Neuronal stem cell (in vitro differentiated cells): ENCODE results near the gene SLC16A7.
"Not testable (repeated sequence)": the region's sequence is repeated elsewhere in the genome, so short reads cannot be mapped to it uniquely, and the experiment has no call there.

Source experiments
- DNase-seq: peaks from one replicate; pipeline ENCODE4 v3.0.0-alpha.2; 2013; ENCODE audit warnings: low spot score
- H2AFZ ChIP-seq: one replicate; pipeline ENCODE4 v1.6.1; 2013; ENCODE audit warnings: mild to moderate bottlenecking, low read length, inconsistent platforms
- H2AK5ac ChIP-seq: 2 replicates; pipeline ENCODE4 v1.6.1; 2013; ENCODE audit warnings: low read depth, mild to moderate bottlenecking, inconsistent platforms, low read length, moderate library complexity, mixed read lengths
- H2BK120ac ChIP-seq: 2 replicates; pipeline ENCODE4 v1.6.1; 2013; ENCODE audit warnings: low read depth, mild to moderate bottlenecking, inconsistent platforms, low read length, moderate library complexity, mixed read lengths
- H2BK12ac ChIP-seq: one replicate; pipeline ENCODE4 v1.6.1; 2013; ENCODE audit warnings: low read length, inconsistent platforms
- H2BK15ac ChIP-seq: 2 replicates; pipeline ENCODE4 v1.6.1; 2013; ENCODE audit warnings: mild to moderate bottlenecking, low read length, inconsistent platforms, mixed read lengths
- H2BK5ac ChIP-seq: one replicate; pipeline ENCODE4 v1.6.1; 2013; ENCODE audit warnings: inconsistent platforms, mild to moderate bottlenecking, low read length, moderate library complexity
- H3K14ac ChIP-seq: one replicate; pipeline ENCODE4 v1.6.1; 2013; ENCODE audit warnings: low read length, inconsistent platforms
- H3K18ac ChIP-seq: 2 replicates; pipeline ENCODE4 v1.6.1; 2013; ENCODE audit warnings: low read length, inconsistent platforms
- H3K23ac ChIP-seq: 2 replicates; pipeline ENCODE4 v1.6.1; 2013; ENCODE audit warnings: low read depth, mild to moderate bottlenecking, mixed read lengths, low read length, inconsistent platforms; ENCODE audit not compliant: poor library complexity
- H3K27ac ChIP-seq: replicated peaks from 3 replicates; pipeline ENCODE4 v1.5.1; 2013; ENCODE audit warnings: low read length, inconsistent platforms
- H3K27me3 ChIP-seq, 3 experiments: 2 replicates each; pipeline ENCODE4 v1.6.1; 2013; ENCODE audit warnings: low read length in 3 of 3, mild to moderate bottlenecking in 2 of 3, inconsistent platforms in 1 of 3, low read depth in 1 of 3, mixed read lengths in 1 of 3, moderate library complexity in 1 of 3; ENCODE audit not compliant: control insufficient read depth in 3 of 3, insufficient read depth in 3 of 3
- H3K36me3 ChIP-seq, 2 donors: replicated peaks in 1 of 2; 2 replicates each; pipeline ENCODE4 v1.6.1; 2013; ENCODE audit warnings: low read length in 2 of 2; ENCODE audit not compliant: control insufficient read depth in 2 of 2, insufficient read depth in 2 of 2
- H3K4ac ChIP-seq: 2 replicates; pipeline ENCODE4 v1.6.1; 2013; ENCODE audit warnings: inconsistent platforms, mild to moderate bottlenecking, low read length, moderate library complexity
- H3K4me1 ChIP-seq, 2 donors: 1 replicate in 1 of 2; 2 replicates in 1 of 2; pipeline ENCODE4 v1.6.1; 2013; ENCODE audit warnings: low read length in 2 of 2, low read depth in 1 of 2; ENCODE audit not compliant: control insufficient read depth in 2 of 2, insufficient read depth in 1 of 2
- H3K4me2 ChIP-seq: one replicate; pipeline ENCODE4 v1.6.1; 2013; ENCODE audit warnings: mild to moderate bottlenecking, low read length, inconsistent platforms; ENCODE audit not compliant: insufficient read depth, poor library complexity, severe bottlenecking
- H3K4me3 ChIP-seq, 2 donors: 2 replicates each; pipeline ENCODE4 v1.5.1; 2013; ENCODE audit warnings: low read length in 2 of 2, mild to moderate bottlenecking in 2 of 2, inconsistent platforms in 1 of 2, moderate library complexity in 1 of 2
- H3K79me1 ChIP-seq: one replicate; pipeline ENCODE4 v1.6.1; 2013; ENCODE audit warnings: low read depth, mild to moderate bottlenecking, inconsistent platforms, low read length, moderate library complexity
- H3K9ac ChIP-seq: one replicate; pipeline ENCODE4 v1.6.1; 2013; ENCODE audit warnings: mild to moderate bottlenecking, low read depth, low read length, inconsistent platforms; ENCODE audit not compliant: poor library complexity
- H3K9me3 ChIP-seq, 2 donors: replicated peaks in 1 of 2; 2 replicates each; pipeline versions ENCODE3 to v1.6.1; 2013; ENCODE audit warnings: low read length in 2 of 2, mild to moderate bottlenecking in 2 of 2, inconsistent platforms in 1 of 2, low read depth in 1 of 2, mixed read lengths in 1 of 2, moderate library complexity in 1 of 2; ENCODE audit not compliant: control insufficient read depth in 2 of 2, insufficient read depth in 1 of 2
- H4K8ac ChIP-seq: one replicate; pipeline ENCODE4 v1.6.1; 2013; ENCODE audit warnings: low read depth, mild to moderate bottlenecking, inconsistent platforms, low read length, moderate library complexity
- H4K91ac ChIP-seq: one replicate; pipeline ENCODE4 v1.6.1; 2013; ENCODE audit warnings: low read length, low read depth, mild to moderate bottlenecking, inconsistent platforms; ENCODE audit not compliant: poor library complexity
- WGBS, 2 donors: extraction: QIAGEN DNeasy Blood & Tissue Kit; methylation state at CpG; one replicate each; pipeline ENCODE4 v1.1.7; 2013; ENCODE audit warnings: missing lambda C conversion rate in 2 of 2, mixed read lengths in 1 of 2; ENCODE audit not compliant: insufficient read length in 2 of 2, insufficient replicate concordance in 1 of 2; ENCODE audit errors: extremely low coverage in 2 of 2; 5-methylcytosine and 5-hydroxymethylcytosine counted together

SLC16A7 gene

GRCh38 chr12:59737725-59738463, 142.1 kb downstream of the SLC16A7 start:
- H3K9ac ChIP-seq, result no peak overlapping the region
- no peak overlapping the region for H2BK120ac ChIP-seq
- no peak overlapping the region for H4K8ac ChIP-seq
- H4K91ac ChIP-seq, result no peak overlapping the region
- DNase-seq, result no peak
- no peak overlapping the region for H2BK15ac ChIP-seq
- no peak overlapping the region for H2BK5ac ChIP-seq
- no peak overlapping the region for H3K14ac ChIP-seq
- H3K23ac ChIP-seq, result no peak overlapping the region
- peaks cover 0 to 2% of the 10 kb centered on the region in 2 donors for H3K4me1 ChIP-seq
- H3K9me3 ChIP-seq, result no peaks in the 10 kb centered on the region
- no peak overlapping the region for H3K18ac ChIP-seq
- H3K4me3 ChIP-seq, result no peak overlapping the region
- H3K27me3 ChIP-seq, result no peaks in the 10 kb centered on the region
- H3K4me2 ChIP-seq, result no peak overlapping the region
- no peaks in the 10 kb centered on the region for H3K79me1 ChIP-seq
- H2BK12ac ChIP-seq, result no peak overlapping the region
- no peak overlapping the region for H2AK5ac ChIP-seq
- no peaks in the 10 kb centered on the region for H3K36me3 ChIP-seq
- WGBS, 2 donors, result no CpG with 5 or more reads among the region's 3 CpGs
- H3K27ac ChIP-seq, result no peak overlapping the region
- no peak overlapping the region for H2AFZ ChIP-seq
- no peak overlapping the region for H3K4ac ChIP-seq

GRCh38 chr12:59742841-59743240, 147.0 kb downstream of the SLC16A7 start:
- no peak overlapping the region for H2BK5ac ChIP-seq
- DNase-seq, result no peak
- H3K27me3 ChIP-seq, result no peaks in the 10 kb centered on the region
- no peak overlapping the region for H3K9ac ChIP-seq
- H2BK120ac ChIP-seq, result no peak overlapping the region
- no peak overlapping the region for H3K4me3 ChIP-seq
- WGBS, 2 donors, result no CpG with 5 or more reads among the region's 1 CpG
- no peak overlapping the region for H3K4me2 ChIP-seq
- H2BK15ac ChIP-seq, result no peak overlapping the region
- H3K9me3 ChIP-seq, result no peaks in the 10 kb centered on the region
- no peaks in the 10 kb centered on the region for H3K79me1 ChIP-seq
- H3K4ac ChIP-seq, result no peak overlapping the region
- no peak overlapping the region for H2AFZ ChIP-seq
- no peak overlapping the region for H4K91ac ChIP-seq
- H2BK12ac ChIP-seq, result no peak overlapping the region
- H2AK5ac ChIP-seq, result no peak overlapping the region
- no peak overlapping the region for H3K18ac ChIP-seq
- H3K23ac ChIP-seq, result no peak overlapping the region
- no peak overlapping the region for H3K14ac ChIP-seq
- H3K4me1 ChIP-seq, result no peaks in the 10 kb centered on the region
- H3K36me3 ChIP-seq, result no peaks in the 10 kb centered on the region
- H4K8ac ChIP-seq, result no peak overlapping the region
- no peak overlapping the region for H3K27ac ChIP-seq

GRCh38 chr12:59744564-59744963, 148.7 kb downstream of the SLC16A7 start:
- Histone ChIP-seq H3K4me2 (no peak overlapping the region), H3K79me1 (no peaks in the 10 kb centered on the region), H3K18ac (peak overlapping the region; percentile 30), H3K36me3 (no peaks in the 10 kb centered on the region), H3K23ac (no peak overlapping the region), H2BK120ac (no peak overlapping the region), H2AK5ac (no peak overlapping the region), H3K4me1 (no peaks in the 10 kb centered on the region), H4K91ac (no peak overlapping the region), H3K4ac (no peak overlapping the region), H3K14ac (peak overlapping the region; percentile 17), H4K8ac (no peak overlapping the region), H3K4me3 (no peak overlapping the region), H2AFZ (no peak overlapping the region), H3K9me3 (no peaks in the 10 kb centered on the region), H3K9ac (no peak overlapping the region), H3K27ac (no peak overlapping the region), H2BK5ac (no peak overlapping the region), H3K27me3 (no peaks in the 10 kb centered on the region), H2BK15ac (no peak overlapping the region), H2BK12ac (no peak overlapping the region)
- WGBS, 2 donors, result no CpG with 5 or more reads among the region's 8 CpGs
- DNase-seq, result no peak

- not testable (repeated sequence) for H2BK15ac ChIP-seq, H3K9ac ChIP-seq, H3K14ac ChIP-seq, H3K23ac ChIP-seq, H3K36me3 ChIP-seq, H3K79me1 ChIP-seq, H2BK120ac ChIP-seq, H3K9me3 ChIP-seq, H3K4me1 ChIP-seq, H2BK12ac ChIP-seq, H3K27ac ChIP-seq, H2AK5ac ChIP-seq, DNase-seq, H4K8ac ChIP-seq, H3K18ac ChIP-seq, H2BK5ac ChIP-seq, H3K4ac ChIP-seq, H3K4me2 ChIP-seq, H3K27me3 ChIP-seq, H3K4me3 ChIP-seq, H4K91ac ChIP-seq, H2AFZ ChIP-seq
- WGBS, 2 donors, result no CpG with 5 or more reads among the region's 19 CpGs
These were observed 155.3 kb downstream of the SLC16A7 start for GRCh38 chr12:59751091-59751490.
